HG02678 (cell line): Measurements from ENCODE around the gene FBLN7.

Experiments
- ATAC-seq: cut with Tn5 transposase; IDR thresholded peaks from one replicate; pipeline ENCODE4 v1.9.1; 2021; ENCODE audit warnings: mild to moderate bottlenecking, moderate library complexity; ENCODE audit not compliant: unreplicated experiment

FBLN7 gene

DNA sequence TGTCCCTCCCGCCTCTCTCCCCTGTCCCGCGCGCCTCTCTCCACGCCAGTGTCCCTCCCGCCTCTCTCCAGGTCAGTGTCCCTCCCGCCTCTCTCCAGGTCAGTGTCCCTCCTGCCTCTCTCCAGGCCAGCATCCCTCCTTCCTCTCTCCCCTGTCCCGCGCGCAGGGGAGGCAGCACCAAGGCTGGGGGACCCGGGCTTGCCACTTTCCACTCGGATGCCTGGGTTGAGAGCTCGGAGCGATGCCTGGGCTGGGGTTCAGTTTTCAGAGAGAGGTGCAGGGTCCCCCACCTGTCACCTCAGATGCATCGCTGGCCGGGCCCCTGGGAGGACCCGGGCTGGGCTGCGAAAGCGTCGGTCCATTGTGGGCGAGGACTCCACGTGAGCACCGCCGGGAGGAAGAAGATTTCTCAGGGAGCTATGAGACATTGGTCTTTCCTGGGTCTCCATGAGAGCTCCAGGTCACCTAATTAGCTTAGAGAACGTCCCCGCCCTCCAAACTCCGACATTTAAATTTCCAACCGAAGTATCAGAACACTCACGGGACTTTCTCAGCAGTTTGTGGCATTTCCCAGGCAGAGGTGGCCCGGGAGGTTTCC lies 2.1 kb downstream of the FBLN7 start:
- ATAC-seq, result no peak

DNA sequence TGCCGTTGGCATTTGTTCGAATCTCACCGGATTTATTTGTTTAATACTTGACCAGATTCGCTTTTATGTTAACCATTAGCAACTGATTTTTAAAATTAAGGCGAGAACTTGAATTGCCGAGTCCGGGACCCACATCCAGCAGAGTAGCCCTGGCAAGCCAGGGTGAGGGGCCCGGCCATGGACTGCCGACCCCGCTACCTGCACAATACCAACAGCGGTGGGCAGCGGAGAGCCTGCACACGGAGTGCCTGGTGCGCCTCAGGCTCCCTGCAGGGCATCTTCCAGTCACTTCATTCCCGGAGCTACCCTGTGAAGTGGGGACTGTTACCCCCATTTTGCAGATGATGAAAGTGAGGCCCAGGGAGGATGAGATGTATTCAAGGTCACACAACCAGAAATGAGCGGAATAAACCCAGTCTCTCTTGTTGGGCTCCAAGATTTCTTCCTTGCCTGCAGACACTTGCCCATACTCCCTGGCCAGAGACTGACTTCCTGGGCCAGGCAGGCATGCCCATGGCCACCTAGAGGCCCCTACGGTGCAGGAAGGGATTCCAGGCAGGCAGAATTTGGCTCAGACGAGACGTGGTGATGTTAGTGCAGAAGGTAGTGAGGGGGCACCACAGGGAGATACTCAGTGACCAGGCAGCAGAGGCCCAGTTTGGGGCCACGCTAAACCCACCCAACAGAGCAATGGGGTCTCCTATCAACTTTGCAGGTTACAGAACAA lies 2.9 kb downstream of the FBLN7 start:
- no peak for ATAC-seq

DNA sequence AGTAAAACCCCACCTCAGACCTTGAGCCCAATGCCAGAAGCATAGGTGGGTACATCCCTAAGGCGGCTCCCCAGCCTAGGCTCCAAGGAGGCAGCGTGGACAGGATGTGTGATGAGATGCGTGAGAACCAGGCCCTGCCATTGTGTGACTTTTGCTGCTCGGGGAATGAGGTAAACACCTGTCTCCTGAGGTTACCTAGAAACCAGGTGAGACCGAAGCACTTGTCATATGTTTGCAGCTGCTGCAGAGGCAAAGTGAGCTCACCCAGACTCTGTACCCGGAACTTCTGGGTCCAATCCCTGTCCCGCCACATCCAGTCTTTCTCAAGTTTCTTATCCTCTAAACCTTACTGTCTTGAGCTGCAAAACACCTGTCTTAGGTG lies 3.4 kb downstream of the FBLN7 start:
- ATAC-seq, result no peak

DNA sequence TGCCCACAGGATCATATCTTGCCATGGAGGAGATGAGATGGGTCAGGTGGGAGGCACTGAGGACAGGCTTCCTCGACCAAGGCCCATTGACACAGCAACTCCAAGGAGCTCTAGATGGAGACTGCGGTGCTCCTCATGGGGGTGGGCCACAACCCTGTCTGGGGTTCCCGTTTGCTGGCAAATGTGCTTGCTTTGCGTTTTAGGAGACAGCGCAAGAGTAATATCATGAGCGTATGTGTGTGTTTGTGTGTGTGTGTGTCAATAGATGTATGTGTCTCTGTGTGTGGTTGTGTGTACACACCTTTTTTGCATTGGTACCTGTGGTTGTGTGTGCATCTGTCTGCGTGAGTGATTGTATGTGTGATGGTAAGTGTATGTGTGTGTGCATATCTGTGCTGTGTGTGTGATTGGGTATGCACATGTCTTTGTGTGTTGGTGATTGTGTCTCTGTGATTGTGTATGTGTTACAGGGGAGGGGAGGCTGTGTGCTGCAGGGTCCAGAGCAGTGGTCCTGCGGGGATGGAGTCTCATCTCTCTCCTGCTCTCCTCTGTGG lies 4.4 kb downstream of the FBLN7 start:
- no peak for ATAC-seq

DNA sequence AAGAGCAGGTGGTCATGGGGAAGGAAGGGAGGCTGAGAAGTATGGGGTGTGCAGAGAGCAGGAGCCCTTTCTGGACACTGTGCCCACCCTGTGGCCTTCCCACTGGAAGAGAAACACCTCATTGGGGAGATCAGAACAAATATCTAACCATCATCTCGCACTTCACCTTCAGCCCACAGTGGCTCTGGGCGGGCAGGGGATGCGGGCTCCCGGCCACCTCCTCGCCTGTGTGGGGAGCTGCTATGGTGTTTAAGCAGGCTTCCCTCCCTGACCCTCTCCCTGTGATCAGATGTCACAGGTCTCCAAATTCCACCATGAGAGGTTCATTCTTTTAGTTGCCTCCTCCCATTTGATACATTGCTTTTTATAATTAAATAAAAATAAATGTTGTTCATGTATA lies 5.0 kb downstream of the FBLN7 start:
- no peak for ATAC-seq

DNA sequence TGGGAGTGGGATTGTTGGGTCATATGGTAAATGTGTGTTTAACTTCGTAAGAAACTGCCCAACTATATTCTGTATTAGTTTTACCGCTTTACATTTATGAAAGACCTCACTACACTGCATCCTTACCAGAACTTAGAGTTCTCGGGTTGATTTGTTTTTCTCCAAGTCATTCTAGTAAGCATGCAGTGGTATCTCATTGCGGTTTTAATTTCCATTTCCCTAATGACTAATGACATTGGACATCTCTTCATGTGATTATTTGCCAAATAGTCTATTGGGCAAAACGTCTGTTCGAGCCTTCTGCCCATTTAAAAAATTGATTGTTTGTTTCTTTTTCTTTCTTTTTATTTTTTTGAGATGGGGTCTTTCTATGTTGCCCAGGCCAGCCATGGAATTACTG lies 6.8 kb downstream of the FBLN7 start:
- no peak for ATAC-seq

DNA sequence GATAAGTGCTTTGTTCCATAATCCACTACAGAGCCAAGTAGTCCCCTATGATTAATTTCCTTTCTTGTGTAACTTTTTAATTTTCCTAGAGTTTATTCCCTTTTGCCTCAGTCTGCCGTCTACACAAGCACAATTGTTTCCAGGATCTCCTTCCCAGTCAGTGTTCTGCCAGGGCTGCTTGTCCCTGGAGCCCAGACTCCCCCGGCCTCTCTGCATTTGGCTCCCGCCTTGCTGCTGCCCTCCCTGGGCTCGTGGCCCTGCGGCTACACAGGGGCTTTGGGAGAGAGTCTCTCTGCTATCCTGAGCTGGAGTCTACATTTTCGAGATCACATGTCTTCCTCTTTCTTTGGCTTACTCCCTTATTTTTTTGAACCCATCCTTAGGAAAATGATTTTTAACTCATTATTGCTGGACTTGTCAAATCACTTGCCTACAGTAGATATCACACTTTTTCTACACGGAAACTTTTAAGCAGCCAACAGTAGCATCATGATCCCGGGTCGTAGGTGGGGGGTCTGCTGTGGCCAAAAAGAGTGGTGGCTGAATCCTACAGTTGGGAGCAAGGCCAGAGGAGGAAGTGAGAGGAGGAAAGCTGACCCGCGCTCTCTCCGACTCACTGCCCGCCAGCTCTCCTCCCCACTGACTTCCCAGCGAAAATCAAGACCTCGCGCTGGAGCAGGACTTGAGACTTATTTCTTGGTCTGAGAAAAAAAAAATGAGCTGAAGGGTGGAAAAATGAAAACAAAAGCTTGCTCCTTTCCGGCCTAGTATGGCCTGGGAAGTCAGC lies 9.4 kb downstream of the FBLN7 start:
- no peak for ATAC-seq

DNA sequence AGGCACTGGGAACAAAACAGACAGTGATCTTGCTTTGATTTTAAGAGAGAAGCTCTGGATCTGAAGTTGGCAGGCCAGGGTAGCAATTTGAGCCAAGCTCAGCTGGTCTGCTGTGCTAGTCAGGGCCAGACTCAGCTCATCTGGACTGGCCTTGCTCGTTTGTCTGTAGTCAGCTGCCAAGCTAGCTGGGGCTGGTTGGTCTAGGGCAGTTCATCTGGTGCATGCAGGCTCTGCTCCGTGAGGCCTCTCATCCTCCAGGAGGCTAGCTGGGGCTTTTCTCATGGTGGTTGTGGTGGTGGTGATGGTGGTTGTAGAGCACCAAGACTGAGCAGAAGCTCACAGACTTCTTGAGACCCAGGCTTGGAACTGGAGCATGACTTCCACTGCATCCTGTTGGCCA lies 10.3 kb downstream of the FBLN7 start:
- no peak for ATAC-seq

DNA sequence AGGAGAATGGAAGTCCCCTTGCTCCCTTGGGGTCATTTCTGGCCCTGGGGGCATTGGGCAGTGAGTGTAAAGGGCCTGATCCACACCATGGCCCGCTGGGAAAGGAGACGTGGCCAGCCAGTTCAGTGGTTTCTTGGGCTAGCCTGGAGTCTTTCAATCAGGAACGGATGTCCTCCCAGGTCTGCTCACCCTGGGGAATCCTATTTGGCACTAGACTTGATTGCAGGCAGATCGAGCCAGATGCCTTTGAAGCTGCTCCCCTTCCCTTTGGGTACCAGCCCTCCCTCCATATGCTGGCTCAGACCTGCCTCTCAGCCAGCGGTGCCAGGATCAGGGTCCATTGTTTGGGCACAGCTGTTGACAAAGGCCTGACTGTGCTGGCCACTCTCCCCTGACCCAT lies 11.0 kb downstream of the FBLN7 start:
- ATAC-seq, result no peak

DNA sequence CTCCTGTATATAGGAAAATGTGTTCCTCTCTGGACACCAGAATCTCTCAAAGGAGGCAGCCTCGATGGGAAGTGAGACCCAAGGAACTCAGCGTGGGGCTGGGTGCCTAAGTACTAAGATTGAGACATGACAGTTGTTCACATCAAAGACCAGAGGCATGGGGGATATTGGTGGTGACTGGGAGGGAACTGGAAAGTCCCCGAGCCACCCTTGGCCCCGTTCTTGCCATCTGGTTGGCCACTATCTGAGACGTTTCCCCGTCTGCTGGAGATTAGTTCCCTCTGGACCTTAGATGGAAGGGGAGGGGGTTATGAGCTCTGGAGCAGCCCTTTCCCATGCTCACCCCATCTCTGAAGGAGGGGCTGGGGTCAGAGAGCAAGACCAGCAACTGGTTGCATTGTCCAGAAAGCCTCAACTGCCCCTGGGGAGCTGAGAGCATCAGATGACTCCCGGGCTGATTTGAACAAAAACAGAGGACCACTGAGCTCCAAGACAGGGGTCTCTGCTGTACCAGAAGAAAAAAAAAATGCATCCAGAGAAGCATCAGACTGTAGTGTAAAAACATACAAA lies 11.8 kb downstream of the FBLN7 start:
- ATAC-seq, result no peak

DNA sequence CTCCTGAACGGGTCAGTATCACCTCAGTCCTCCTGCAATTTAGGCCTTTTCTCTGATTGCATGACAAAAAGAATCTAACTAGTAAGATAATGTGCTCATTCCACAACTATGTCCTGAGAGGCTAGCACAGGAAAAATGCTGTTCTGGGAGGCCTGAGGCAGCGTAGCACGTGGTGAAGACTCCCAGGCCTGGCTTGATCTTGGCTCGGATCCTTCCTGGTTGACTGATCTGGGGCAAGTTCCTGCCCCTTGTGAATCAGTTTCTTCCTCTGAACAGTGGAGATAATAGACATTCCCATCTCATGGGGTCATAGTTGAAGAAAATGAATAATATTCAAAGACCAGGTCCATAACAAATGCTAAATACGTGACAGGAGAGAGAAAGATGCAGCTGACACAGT lies 12.3 kb downstream of the FBLN7 start:
- no peak for ATAC-seq

DNA sequence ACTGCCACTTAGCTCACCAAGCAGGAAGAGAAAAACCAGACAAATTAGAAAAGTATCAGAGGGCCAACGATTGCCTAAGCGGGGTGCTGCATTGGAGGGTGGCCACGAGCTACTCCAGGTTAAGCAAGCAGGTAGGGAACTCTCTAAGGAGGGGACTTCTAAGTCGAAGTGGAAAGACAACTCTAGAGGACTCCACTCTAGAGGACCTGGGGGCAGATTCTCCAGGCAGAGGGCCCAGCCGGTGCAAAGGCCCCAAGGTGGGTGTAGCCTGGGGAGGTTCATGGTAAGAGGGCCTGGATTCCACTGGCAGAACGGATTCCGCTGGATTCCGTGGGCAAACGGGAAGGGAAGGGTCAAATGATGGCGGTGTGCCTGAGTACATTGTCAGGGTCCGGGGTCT lies 12.7 kb downstream of the FBLN7 start:
- no peak for ATAC-seq

DNA sequence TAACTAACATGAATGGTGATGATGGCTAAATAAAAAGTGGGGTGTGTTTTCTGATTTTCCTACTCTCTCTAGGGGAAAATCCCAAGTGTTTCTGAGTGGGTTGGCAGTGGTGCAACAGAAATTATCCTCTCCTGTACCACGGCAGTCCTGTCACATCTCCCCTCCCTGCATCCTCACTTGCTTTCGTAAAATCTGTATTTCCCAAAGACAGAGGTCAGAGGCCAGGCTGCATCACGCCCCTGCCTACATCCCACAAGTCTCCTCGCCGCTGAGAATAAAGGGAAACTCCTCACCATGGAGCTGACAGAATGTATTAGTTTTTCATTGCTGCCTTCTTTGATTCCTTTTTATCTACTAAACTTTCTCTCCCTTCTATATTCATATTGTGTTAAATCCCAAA lies 13.1 kb downstream of the FBLN7 start:
- ATAC-seq, result no peak

DNA sequence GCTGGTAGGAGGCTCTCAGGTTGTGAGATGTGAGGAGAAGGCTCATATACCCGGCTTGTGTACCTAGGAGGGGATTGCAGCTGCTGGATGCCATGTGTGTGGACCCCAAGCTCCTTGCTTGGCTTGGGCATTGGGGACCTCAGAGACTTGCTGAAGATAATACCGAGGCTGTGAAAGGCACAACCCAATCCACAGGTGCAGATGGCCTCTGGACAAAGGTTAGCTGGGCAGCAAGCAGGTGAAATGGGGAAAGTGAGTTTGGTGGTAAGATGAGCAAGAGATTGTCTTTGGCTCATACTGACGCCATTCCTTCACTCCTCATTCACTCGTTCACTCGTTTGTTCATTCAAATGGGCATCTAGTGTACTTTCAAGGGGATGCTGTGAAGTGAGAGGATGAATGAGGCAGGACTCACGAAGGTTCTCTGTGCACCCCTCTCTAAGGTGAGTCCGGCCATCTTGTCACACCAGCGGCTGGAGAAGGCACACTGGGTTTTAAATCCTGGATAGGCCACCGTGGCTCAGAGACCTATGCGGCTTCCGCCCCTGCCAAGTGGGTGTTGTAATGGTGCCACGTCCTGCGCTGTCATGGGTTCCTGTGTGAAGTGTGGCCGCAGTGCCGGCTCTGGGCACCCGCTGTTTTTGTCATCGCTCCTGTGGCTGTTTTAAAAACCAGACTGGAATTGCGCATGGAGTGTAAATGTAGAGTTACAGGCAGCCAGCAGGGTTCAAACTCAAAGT lies 13.7 kb downstream of the FBLN7 start:
- no peak for ATAC-seq

DNA sequence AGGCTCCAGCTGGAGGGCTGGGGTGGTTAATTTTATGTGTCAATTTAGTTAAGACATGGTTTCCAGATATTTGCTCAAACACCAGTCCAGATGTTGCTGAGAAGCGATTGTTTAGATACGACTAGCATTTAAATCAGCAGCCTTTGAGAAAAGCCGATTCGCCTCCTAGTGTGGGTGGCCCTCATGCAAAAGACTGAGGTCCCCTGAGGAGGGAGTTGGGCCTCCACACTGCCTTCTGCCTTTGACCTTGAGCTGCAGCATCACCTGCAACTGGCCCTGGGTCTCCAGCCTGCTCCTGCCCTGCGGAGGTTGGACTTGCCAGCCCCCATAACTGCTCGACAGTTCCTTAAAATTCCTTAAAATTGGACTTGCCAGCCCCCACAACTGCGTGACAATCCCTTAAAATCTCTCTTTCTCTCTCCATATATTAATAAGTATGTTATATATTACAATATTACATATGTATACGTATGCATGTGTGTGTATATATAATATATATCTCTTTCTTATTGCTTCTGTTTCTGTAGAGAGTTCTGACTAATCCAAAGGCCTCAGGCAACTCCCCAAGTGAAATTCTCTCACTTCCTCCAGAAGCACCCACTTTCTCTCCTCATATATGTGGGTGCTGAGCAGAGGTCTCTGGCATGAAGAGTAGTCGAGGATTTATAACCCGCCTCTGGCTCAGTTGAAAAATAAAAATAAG lies 14.4 kb downstream of the FBLN7 start:
- no peak for ATAC-seq

DNA sequence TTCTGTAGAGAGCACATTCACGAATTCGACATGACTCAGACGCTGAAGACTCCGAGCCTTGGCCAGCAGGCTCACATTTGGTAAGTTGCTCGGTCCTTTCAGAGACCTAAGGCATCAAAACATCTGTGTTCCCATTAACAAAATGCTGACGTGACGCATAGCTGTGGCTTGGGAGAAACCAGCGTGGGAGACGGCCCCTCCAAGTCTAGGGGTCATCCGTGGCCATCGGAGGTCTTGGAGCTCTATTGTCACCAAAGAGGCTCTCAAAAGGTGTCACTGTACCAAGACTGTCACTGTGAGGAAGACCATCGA lies 14.9 kb downstream of the FBLN7 start:
- no peak for ATAC-seq

DNA sequence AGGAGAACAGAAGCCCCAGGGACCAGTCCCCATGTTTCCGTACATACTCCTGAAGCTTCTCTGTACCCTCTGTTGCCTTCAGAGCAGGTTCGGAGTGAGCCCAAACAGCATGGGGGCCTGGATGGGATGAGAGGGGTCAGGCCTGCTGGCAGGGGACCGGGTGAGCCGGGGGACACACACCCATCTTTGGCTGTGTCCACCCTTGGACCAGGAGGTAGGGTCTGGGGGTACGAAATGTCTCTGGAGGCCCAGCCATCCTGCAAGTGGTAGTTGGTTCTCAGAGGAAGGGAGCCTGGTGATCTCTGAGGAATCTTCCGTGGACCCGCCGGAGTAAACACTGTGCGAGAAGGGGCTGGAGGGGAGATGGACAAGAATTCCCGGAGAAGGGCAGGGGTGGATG lies 15.3 kb downstream of the FBLN7 start:
- no peak for ATAC-seq

DNA sequence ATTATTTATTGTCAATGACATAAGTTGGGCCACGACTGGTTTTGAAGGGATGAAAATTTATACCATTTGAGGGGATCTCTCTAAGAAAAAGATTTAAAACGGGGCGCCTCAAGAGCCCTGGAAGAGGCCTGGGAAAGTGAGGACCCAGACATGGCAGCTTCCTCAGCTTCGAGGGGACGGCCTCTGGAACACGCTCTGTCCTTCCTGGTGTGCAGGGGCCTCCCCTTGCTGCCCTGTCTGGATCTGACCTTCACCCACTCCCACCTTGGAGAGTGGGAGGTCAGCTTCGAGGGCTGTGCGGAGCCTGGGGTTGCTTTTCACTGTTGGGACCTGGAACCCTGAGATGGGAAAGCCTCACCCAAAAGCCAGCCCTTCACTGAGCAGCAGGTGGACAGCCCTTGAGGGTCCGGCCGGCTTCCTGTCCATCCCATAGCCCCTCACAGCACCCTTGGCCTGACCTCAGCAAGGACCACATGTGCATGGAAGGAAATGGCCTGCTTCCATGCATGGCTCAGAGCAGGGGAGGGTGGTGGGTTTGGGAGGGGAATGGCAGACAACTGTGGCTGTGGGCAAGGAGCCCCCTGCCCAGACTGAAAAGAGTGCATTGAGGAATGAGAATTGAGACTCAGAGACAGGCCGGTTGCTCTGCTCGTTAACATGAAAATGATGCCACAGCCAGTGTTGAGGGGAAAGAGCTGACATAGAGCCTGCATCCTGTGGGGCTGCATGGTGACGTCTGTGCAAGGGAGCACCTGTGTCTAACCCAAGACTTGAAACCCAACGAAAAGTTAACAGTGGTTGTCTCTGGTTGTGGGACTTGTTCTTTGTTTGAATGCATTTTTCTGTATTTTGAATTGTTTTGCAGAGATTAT lies 16.3 kb downstream of the FBLN7 start:
- no peak for ATAC-seq

DNA sequence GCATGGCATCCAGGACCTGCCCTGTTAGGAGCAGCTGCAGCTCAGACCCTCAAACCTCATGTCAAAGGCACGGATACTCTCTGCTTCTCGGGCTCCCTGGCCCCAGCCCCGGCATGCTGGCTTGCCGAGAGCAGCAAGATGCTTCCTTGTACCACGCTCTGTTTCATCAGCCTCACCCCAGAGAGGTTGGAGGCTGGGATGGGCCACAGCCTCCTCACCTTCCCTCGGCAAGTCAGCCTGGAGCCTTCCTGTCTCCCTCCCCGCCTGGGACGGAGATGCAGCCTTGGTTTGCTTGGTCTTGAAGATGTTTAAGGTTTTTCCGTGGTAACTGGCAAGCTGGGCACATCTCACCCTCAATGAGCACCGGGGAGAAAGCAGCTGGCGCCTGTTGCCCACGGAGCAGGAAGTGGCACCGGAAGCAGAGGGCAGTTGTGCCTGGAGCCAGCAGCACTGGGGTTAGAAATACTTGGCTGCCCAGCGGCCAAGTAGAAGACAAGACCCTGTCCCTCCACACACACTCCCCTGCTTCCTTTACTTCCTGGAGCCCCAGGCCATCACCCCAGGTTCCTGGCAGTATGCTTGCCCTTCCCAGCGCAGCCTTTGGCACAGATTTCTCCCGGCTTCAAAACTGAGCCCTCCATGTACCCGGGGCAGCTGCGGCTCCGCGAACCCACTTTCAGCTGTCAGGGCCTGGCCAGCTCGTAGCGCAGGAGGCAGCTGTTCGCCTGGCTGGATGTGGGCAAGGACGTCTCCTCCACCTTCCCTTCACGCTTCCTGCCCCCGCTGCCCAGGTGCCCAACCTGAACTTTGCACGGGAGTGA lies 17.4 kb downstream of the FBLN7 start:
- ATAC-seq, result no peak
